CD14-positive monocyte (primary cell): Measurements from ENCODE around the gene LNX2. TPM values are rescaled to one million over a fixed set of nuclear protein-coding genes. Genes with fewer than 3 reads are reported as not detected.

Source experiments
- DNase-seq, 3 donors: peaks; one replicate each; pipeline ENCODE4 v3.0.0-alpha.2; 2011 to 2022
- H2AFZ ChIP-seq: 2 replicates; pipeline ENCODE4 v1.6.0; 2012; ENCODE audit warnings: mild to moderate bottlenecking, low read depth, low read length, inconsistent platforms; ENCODE audit not compliant: insufficient read depth, poor library complexity, severe bottlenecking
- H3K27ac ChIP-seq, 2 donors: 1 replicate in 1 of 2; 2 replicates in 1 of 2; pipeline ENCODE4 v1.5.1; 2012 to 2013; ENCODE audit warnings: low read length in 2 of 2, control low read depth in 1 of 2, inconsistent platforms in 1 of 2, low read depth in 1 of 2, mild to moderate bottlenecking in 1 of 2
- H3K27me3 ChIP-seq, 2 donors: one replicate each; pipeline versions ENCODE4 v1.6.0 to v1.6.1; 2011 to 2013; ENCODE audit warnings: low read length in 2 of 2; ENCODE audit not compliant: control insufficient read depth in 2 of 2, insufficient read depth in 2 of 2
- H3K36me3 ChIP-seq, 2 donors: replicated peaks in 1 of 2; 1 replicate in 1 of 2; 2 replicates in 1 of 2; pipeline versions ENCODE4 v1.5.1 to v1.6.1; 2012 to 2013; ENCODE audit warnings: low read length in 2 of 2, control low read depth in 1 of 2, inconsistent platforms in 1 of 2, mild to moderate bottlenecking in 1 of 2; ENCODE audit not compliant: insufficient read depth in 2 of 2, control insufficient read depth in 1 of 2
- H3K4me1 ChIP-seq, 2 donors: 1 replicate in 1 of 2; 2 replicates in 1 of 2; pipeline versions ENCODE4 v1.5.1 to v1.6.1; 2012 to 2013; ENCODE audit warnings: low read length in 2 of 2, control low read depth in 1 of 2, inconsistent platforms in 1 of 2, mild to moderate bottlenecking in 1 of 2, moderate library complexity in 1 of 2; ENCODE audit not compliant: insufficient read depth in 2 of 2, control insufficient read depth in 1 of 2
- H3K4me2 ChIP-seq: replicated peaks from 2 replicates; pipeline ENCODE3; 2012; ENCODE audit warnings: low read length, moderate library complexity, mild to moderate bottlenecking; ENCODE audit not compliant: poor library complexity, severe bottlenecking; ENCODE audit errors: extremely low read depth
- H3K4me3 ChIP-seq, 3 experiments: fragments of 200-600 bp in 1 of 3; sonication (generic) in 1 of 3; replicated peaks in 1 of 3; 1 replicate in 2 of 3; 2 replicates in 1 of 3; pipeline ENCODE4 v1.5.1; 2011 to 2013; ENCODE audit warnings: low read length in 3 of 3, mild to moderate bottlenecking in 3 of 3, control low read depth in 2 of 3, low read depth in 2 of 3, inconsistent platforms in 1 of 3, moderate library complexity in 1 of 3
- H3K79me2 ChIP-seq: 2 replicates; pipeline ENCODE4 v1.6.0; 2012; ENCODE audit warnings: mild to moderate bottlenecking, control low read depth, inconsistent platforms, low read length, moderate library complexity; ENCODE audit not compliant: insufficient read depth
- H3K9ac ChIP-seq: 2 replicates; pipeline ENCODE4 v1.6.0; 2017; ENCODE audit warnings: low read length, mild to moderate bottlenecking; ENCODE audit not compliant: insufficient read depth, poor library complexity, severe bottlenecking
- H3K9me3 ChIP-seq, 2 donors: replicated peaks in 1 of 2; 1 replicate in 1 of 2; 2 replicates in 1 of 2; pipeline versions ENCODE4 v1.5.1 to v1.6.1; 2012 to 2013; ENCODE audit warnings: low read length in 2 of 2, control low read depth in 1 of 2; ENCODE audit not compliant: control insufficient read depth in 1 of 2, insufficient read depth in 1 of 2
- H4K20me1 ChIP-seq: 2 replicates; pipeline ENCODE4 v1.6.0; 2012; ENCODE audit warnings: mild to moderate bottlenecking, low read length, control low read depth, moderate library complexity; ENCODE audit not compliant: insufficient read depth
- H3K27ac Mint-ChIP-seq, 7 donors: one replicate each; pipeline ENCODE4 v1.8.0; 2020; ENCODE audit warnings: mild to moderate bottlenecking in 7 of 7, mixed read lengths in 7 of 7, moderate library complexity in 6 of 7, inconsistent platforms in 2 of 7
- H3K27me3 Mint-ChIP-seq, 3 donors: one replicate each; pipeline ENCODE4 v1.8.0; 2021 to 2022; ENCODE audit warnings: low read depth in 3 of 3, mild to moderate bottlenecking in 3 of 3, mixed read lengths in 3 of 3, moderate library complexity in 3 of 3, inconsistent platforms in 1 of 3
- H3K36me3 Mint-ChIP-seq, 2 donors: one replicate each; pipeline ENCODE4 v1.8.0; 2020; ENCODE audit warnings: mixed read lengths in 2 of 2, inconsistent platforms in 1 of 2, mild to moderate bottlenecking in 1 of 2
- H3K4me1 Mint-ChIP-seq: one replicate; pipeline ENCODE4 v1.8.0; 2020; ENCODE audit warnings: mild to moderate bottlenecking, mixed read lengths
- H3K4me3 Mint-ChIP-seq, 2 donors: one replicate each; pipeline ENCODE4 v1.8.0; 2020; ENCODE audit warnings: mild to moderate bottlenecking in 2 of 2, mixed read lengths in 2 of 2, moderate library complexity in 1 of 2
- H3K9me3 Mint-ChIP-seq, 7 donors: one replicate each; pipeline ENCODE4 v1.8.0; 2020 to 2022; ENCODE audit warnings: mixed read lengths in 7 of 7, mild to moderate bottlenecking in 6 of 7, moderate library complexity in 6 of 7, inconsistent platforms in 2 of 7
- WGBS: methylation state at CpG from one replicate; pipeline ENCODE4 v1.1.5; 2013; ENCODE audit warnings: missing lambda C conversion rate; ENCODE audit not compliant: insufficient coverage; 5-methylcytosine and 5-hydroxymethylcytosine counted together
- intact Hi-C, 2 donors: fragments of 100-400 bp; cut with micrococcal nuclease; formaldehyde crosslinking; loops; one replicate each; pipeline versions ENCODE4 v1.15.0 to v1.15.1; 2023
- polyA plus RNA-seq, 3 donors: library from polyadenylated mRNA; depleted of rRNA in 1 of 3; unstranded in 2 of 3; stranded (reverse) in 1 of 3; fragments of 300-500 nt in 2 of 3; fragments of >200 nt in 1 of 3; fragmentation: Illumina TruSeq in 2 of 3; gene quantifications; 1 replicate in 2 of 3; 2 replicates in 1 of 3; pipeline ENCODE4 v1.2.3, GENCODE V29; 2012 to 2021
- TF ChIP-seq, protein P1 (sequence below): fragments of 200-600 bp; IDR thresholded peaks from one replicate; pipeline ENCODE4 v1.8.0; 2022; ENCODE audit warnings: antibody characterized with exemption, mild to moderate bottlenecking

LNX2 gene
- polyA plus RNA-seq, 3 donors = 0.89 to 2.3 (median 1.5) TPM

DNA sequence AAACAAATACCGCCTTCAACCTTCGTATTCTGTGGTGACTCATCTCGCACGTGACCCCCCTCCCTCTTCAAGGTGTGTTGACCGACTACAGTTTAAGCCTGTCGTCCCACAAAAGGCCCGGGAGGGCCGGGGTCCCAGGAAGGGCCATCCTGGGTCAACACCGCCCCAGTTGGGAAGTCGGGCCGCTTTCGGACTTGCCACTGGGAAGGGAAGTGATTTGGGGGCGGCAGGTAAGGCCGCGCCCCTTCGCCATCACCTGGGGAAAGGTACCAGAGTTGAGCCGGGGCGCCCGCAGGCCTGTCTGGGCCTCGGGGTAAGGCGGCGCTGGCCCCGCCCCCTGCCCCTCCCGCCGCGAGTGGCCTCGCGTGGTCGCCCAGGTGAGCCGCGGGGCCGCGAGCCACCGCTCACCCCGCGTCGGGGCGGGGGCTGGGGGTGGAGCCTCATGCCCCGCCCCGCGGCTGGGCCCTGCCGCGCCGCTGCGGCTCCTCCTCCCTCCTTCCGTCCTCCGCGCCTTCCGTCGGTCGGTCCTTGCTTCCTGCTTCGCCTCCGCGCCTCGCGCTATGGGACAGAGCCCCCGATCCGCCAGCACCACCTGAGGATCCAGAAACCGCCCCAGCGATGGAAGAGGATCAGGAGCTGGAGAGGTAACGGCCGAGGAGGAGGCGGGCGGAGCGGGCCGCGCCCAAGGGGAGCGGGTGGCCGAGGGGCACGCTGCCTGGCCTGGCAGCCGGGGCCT lies 1.2 kb upstream of the LNX2 start, which contains the start of gene POLR1D:
POLR1D (plus strand) TSS at position 527 of the 736 bp plus-strand sequence; CDS start at position 619, 92 bp downstream.
- Mint-ChIP-seq H3K27me3 (peaks cover 0 to 3% (median 0%) of the 10 kb centered on the region in 3 donors), H3K9me3 (peaks cover 0 to 2% (median 0%) of the 10 kb centered on the region in 7 donors), H3K4me3 (peak within 1 kb of the TSS; percentile 91 to 99), H3K4me1 (peaks cover 63% of the 10 kb centered on the region), H3K27ac (peak within 1 kb of the TSS; percentile 85 to 95 (median 93)), H3K36me3 (peaks cover 21 to 22% of the 10 kb centered on the region in 2 donors)
- Histone ChIP-seq H3K27me3 (no peaks in the 10 kb centered on the region), H3K4me1 (peaks cover 31 to 44% of the 10 kb centered on the region in 2 donors), H4K20me1 (peaks cover 67% of the 10 kb centered on the region), H3K36me3 (peaks cover 2 to 21% of the 10 kb centered on the region in 2 donors), H3K4me3 (peak within 1 kb of the TSS; percentile 71 to 93 (median 90)), H3K9ac (peak within 1 kb of the TSS; percentile 85), H3K27ac (peak within 1 kb of the TSS; percentile 77 to 91), H2AFZ (peak within 1 kb of the TSS; percentile 95), H3K4me2 (peak within 1 kb of the TSS; percentile 85), H3K9me3 (no peaks in the 10 kb centered on the region), H3K79me2 (peaks cover 78% of the 10 kb centered on the region)
- TF ChIP-seq, protein P1, sequence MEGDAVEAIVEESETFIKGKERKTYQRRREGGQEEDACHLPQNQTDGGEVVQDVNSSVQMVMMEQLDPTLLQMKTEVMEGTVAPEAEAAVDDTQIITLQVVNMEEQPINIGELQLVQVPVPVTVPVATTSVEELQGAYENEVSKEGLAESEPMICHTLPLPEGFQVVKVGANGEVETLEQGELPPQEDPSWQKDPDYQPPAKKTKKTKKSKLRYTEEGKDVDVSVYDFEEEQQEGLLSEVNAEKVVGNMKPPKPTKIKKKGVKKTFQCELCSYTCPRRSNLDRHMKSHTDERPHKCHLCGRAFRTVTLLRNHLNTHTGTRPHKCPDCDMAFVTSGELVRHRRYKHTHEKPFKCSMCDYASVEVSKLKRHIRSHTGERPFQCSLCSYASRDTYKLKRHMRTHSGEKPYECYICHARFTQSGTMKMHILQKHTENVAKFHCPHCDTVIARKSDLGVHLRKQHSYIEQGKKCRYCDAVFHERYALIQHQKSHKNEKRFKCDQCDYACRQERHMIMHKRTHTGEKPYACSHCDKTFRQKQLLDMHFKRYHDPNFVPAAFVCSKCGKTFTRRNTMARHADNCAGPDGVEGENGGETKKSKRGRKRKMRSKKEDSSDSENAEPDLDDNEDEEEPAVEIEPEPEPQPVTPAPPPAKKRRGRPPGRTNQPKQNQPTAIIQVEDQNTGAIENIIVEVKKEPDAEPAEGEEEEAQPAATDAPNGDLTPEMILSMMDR = no peak
- 0% methylated on average over 67 of the region's 71 CpGs for WGBS
- peak; percentile 69 to 76 (median 72) for DNase-seq
- intact Hi-C loops = loop anchor here (10.0 kb wide), 2 partner anchors 197 to 367 kb away; partner anchors contain the start of genes GTF3A (in 1 of the 2) and RPL21 (in 1 of the 2)

DNA sequence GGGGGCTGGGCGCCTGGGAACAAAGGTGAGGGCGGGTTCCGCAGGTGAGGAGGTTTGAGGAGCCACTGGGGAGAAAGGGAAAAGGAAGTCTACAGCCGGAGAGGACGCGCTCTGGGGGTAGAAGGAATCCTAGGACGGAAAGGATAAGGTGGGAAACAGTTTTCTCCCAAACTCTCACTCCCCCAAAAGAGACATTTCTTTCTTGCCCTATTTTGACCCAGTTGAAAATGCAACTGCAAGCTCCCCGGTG lies 712 bp upstream of the LNX2 start:
- Histone ChIP-seq H2AFZ (peak overlapping the region; percentile 95), H3K4me3 (peak overlapping the region; percentile 71 to 93 (median 90)), H3K27me3 (no peaks in the 10 kb centered on the region), H3K4me1 (peaks cover 31 to 44% of the 10 kb centered on the region in 2 donors), H3K9me3 (no peaks in the 10 kb centered on the region), H3K4me2 (peak overlapping the region; percentile 85), H3K27ac (peak overlapping the region; percentile 77 to 91), H3K79me2 (peaks cover 77% of the 10 kb centered on the region), H3K9ac (peak overlapping the region; percentile 85), H4K20me1 (peaks cover 62% of the 10 kb centered on the region), H3K36me3 (peaks cover 2 to 17% of the 10 kb centered on the region in 2 donors)
- Mint-ChIP-seq H3K4me3 (peak overlapping the region; percentile 91 to 93), H3K36me3 (peaks cover 18 to 19% of the 10 kb centered on the region in 2 donors), H3K27me3 (peaks cover 0 to 3% (median 0%) of the 10 kb centered on the region in 3 donors), H3K27ac (peak overlapping the region; percentile 80 to 94 (median 90)), H3K9me3 (peaks cover 0 to 2% (median 0%) of the 10 kb centered on the region in 7 donors), H3K4me1 (peaks cover 63% of the 10 kb centered on the region)
- 0% methylated on average over 1 of the region's 8 CpGs for WGBS
- no peak for DNase-seq
- intact Hi-C loops = loop anchor here (10.0 kb wide), 2 partner anchors 196 to 366 kb away; partner anchors contain the start of genes GTF3A (in 1 of the 2) and RPL21 (in 1 of the 2)
- TF ChIP-seq, protein P1 = no peak
